HG03175 (cell line): ENCODE results near the gene BACE2.

ENCODE experiments used
- ATAC-seq: cut with Tn5 transposase; IDR thresholded peaks from one replicate; pipeline ENCODE4 v1.9.1; 2021; ENCODE audit warnings: mild to moderate bottlenecking, moderate library complexity; ENCODE audit not compliant: unreplicated experiment

BACE2 gene

GRCh38 chr21:41167348-41168342 is at the start of gene BACE2:
Gene BACE2, plus strand, starts transcription at chr21:41168160. Its CDS starts 104 bp downstream, at chr21:41168264.
- peak; percentile 70 for ATAC-seq

- ATAC-seq, result no peak
These were observed 48.1 kb upstream of the BACE2 start for GRCh38 chr21:41119901-41120300.

GRCh38 chr21:41120997-41121396 is 47.0 kb upstream of the BACE2 start:
- ATAC-seq, result no peak

GRCh38 chr21:41121785-41122415 is 46.1 kb upstream of the BACE2 start:
- ATAC-seq, result no peak

- no peak for ATAC-seq
These were observed 43.2 kb upstream of the BACE2 start for GRCh38 chr21:41124641-41125201.

GRCh38 chr21:41128981-41129380 is 39.0 kb upstream of the BACE2 start:
- ATAC-seq, result no peak

GRCh38 chr21:41130883-41131282 is 37.1 kb upstream of the BACE2 start:
- ATAC-seq, result no peak

GRCh38 chr21:41133874-41134522 is 34.0 kb upstream of the BACE2 start:
- ATAC-seq, result no peak

GRCh38 chr21:41135746-41136145 is 32.2 kb upstream of the BACE2 start:
- no peak for ATAC-seq

- no peak for ATAC-seq
These were observed 31.7 kb upstream of the BACE2 start for GRCh38 chr21:41136286-41136685.

GRCh38 chr21:41137401-41137800 is 30.6 kb upstream of the BACE2 start:
- ATAC-seq, result no peak

GRCh38 chr21:41137889-41138288 is 30.1 kb upstream of the BACE2 start:
- no peak for ATAC-seq

GRCh38 chr21:41138711-41139110 is 29.2 kb upstream of the BACE2 start:
- ATAC-seq, result no peak

- ATAC-seq, result no peak
These were observed 28.7 kb upstream of the BACE2 start for GRCh38 chr21:41139275-41139674.

GRCh38 chr21:41139951-41140350 is 28.0 kb upstream of the BACE2 start:
- no peak for ATAC-seq

GRCh38 chr21:41141031-41141457 is 26.9 kb upstream of the BACE2 start:
- ATAC-seq, result no peak

- ATAC-seq, result no peak
These were observed 25.7 kb upstream of the BACE2 start for GRCh38 chr21:41142051-41142795.

- ATAC-seq, result no peak
These were observed 24.2 kb upstream of the BACE2 start for GRCh38 chr21:41143596-41144325.

GRCh38 chr21:41147096-41147978 is 20.6 kb upstream of the BACE2 start:
- no peak for ATAC-seq
